Measurements from ENCODE around the gene CEP19.
"Not testable (repeated sequence)": the region's sequence is repeated elsewhere in the genome, so short reads cannot be mapped to it uniquely, and the experiment has no call there.

CEP19 gene, protein sequence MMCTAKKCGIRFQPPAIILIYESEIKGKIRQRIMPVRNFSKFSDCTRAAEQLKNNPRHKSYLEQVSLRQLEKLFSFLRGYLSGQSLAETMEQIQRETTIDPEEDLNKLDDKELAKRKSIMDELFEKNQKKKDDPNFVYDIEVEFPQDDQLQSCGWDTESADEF

DNA sequence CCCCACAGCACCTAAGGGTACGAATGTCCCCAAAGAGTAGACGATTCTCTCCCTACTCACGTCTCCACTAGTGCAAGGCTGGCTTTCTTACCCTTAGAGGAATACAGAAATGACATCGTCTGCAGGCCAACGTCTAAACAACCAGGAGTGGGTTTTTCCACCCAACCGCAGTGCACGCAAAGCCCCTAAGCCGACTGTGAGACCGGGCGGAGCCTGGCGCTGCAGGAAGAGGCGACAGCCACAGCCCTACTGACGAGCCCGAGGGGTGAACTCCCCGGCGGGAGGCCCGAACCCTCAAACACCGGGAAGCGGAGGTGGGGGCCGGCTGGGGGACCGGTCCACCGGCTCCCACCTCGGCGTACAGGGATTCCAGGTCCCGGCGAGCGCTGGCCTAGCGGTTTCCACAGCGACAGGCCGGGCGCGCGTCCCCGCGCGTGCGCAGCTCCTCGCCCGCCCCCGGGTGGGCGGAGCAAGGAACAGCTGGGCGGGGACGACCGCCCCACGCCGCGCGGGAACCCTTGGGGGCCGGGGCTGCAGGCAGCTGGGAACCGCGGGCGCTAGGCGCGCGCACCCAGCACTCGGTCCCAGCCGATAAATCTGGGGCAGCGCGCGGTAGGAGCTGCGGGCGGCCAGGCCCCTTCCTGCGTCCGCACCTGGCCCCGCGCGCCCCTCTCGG is at the start of gene CEP19, which contains the start of gene PIGX:
TSS of gene CEP19 (minus strand) at position 413 of the 676 bp plus-strand sequence. CDS start 3,593 bp downstream, outside the sequence.
TSS of gene PIGX (plus strand) at position 540 of the 676 bp plus-strand sequence.
- peak; percentile 79 to 84 for DNase-seq

DNA sequence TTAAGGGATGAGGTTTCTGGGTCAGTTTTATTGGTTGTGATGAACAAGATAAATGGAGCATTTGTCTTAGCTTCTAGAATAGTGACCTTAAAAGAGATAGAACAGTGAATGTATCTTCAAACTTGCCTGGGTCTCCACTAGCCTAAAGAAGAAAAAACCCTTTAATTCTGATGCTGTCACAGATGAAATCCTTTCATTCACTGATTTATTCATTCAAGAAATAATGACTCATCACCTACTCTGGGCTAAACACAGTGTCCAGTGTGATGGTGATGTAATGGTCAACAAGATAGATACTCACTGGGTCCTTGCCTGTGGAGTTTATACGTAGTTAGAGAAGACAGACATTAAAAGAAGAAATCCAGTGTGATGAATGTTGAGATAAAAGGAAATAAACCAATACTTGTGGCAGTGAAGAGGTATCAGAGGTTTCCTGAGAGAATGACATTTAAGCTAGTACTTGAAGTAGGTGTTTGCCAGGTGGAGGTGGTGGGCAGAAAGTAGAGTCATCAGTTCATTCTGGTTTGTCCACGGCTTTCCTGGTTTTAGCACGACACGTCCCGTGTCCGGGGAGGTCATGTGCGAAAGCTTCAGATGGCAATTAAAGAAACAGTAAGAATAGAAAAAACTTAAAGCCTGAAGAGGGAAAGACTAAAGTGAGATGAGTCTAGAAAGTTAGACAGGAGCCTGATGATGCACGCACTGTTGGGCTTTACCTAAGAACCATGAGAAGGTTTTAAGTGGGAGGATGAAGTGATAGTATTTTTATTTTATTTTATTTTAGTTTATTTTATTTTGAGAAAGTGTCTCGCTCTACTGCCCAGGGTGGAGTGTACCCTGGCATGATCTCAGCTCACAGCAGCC is 46.1 kb upstream of the CEP19 start:
- no peak for DNase-seq

DNA sequence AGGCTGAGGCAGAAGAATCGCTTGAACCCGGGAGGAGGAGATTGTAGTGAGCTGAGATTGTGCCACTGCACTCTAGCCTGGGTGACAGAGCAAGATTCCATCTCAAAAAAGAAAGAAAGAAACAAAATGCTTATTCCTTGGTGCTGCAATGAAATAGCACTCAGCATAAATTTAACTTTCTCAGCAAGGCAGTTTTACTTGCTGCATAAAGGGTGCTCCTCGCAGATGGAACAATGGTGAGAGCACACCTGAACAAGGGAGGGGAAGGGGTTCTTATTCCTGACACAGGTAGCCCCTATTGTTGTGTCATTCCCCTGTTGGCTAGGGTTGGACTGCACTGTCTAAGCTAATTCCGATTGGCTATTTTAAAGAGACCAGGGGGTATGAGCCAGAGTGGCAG is 44.7 kb upstream of the CEP19 start:
- DNase-seq = no peak

DNA sequence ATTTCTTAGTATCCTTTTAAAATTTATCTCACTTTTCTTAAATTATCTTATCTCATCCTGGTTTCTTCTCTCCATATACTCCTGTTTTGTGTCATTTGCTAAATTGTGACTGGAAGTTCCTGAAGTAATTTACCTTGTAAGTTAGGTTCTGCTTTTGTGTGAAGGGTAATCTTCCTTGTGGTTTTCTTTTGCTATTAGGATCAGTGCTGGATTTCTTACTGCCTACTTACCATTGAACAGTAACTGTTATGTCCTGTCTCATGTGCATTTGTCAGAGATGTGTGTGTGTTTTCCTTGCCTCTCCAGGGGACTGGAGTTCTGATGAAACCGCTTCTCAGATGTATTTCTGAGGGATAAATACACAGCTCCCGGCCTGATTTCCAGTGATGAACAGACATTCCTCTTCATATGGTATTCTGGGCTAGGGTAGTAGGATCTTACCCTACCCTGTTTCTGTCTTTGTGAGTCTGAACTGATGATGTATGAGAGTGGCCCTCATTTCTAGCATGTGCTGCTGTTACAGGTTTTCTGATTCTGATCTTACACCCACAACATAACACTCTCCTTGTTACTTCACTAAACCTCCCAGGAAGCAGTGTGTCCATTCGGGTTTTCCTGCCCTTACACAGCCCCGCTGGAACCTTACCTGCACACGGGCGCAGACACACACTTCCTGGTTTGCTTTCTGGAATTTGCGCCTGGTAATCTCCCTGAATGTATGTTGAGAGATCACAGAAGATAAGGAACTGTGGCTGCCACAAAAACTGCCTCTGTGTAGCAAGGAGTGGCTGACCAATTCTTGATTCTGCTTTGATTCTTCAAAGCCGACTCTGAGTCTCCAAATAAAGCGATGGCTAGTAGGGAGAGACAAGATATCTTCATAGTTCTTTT is 42.3 kb upstream of the CEP19 start:
- no peak for DNase-seq

DNA sequence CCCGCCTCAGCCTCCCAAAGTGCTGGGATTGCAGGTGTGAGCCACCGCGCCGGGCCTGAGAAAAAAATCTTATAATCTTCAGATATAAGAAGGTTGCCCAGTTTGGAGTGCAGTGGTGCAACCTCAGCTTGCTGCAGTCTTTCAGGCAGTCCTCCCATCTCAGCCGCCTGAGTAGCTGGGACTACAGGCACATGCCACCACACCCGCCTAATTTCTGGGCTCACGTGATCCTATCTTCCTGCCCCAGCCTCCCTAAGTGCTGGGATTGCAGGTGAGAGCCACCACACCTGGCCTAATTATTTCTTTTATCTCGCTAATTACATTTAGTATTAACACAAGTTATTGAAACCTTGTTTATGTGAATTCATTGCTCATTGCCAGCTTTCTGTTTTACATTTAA is 41.2 kb upstream of the CEP19 start:
- no peak for DNase-seq

DNA sequence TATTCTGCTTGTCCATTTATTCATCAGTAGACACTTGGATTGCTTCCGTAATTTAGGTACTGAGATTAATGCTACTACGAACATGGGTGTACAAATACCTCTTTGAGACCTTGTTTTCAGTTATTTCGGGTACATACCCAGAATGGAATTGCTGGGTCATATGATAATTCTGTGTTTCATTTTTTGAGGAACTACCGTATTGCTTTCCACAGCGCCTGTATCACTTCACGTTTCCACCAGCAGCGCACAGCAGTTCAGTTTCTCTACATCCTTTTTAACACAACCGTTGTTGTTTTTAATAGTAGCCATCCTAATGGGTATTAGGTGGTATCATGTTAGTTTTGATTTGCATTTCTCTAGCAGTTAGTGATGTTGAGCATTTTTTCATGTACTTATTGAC is 37.1 kb upstream of the CEP19 start:
- DNase-seq = no peak

DNA sequence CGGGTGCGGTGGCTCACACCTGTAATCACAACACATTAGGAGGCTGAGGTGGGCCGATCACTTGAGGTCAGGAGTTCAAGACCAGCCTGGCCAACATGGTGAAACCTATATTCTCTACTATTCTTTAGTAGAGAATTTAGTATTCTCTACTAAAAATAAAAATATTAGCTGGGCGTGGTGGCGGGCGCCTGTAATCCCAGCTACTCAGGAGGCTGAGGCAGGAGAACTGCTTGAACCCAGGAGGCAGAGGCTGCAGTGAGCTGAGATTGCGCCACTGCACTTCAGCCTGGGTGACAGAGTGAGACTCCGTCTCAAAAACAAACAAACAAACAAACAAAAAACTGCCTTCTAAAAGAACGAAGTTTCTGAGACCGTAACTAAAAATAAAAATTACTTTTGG is 31.5 kb upstream of the CEP19 start:
- not testable (repeated sequence) for DNase-seq

DNA sequence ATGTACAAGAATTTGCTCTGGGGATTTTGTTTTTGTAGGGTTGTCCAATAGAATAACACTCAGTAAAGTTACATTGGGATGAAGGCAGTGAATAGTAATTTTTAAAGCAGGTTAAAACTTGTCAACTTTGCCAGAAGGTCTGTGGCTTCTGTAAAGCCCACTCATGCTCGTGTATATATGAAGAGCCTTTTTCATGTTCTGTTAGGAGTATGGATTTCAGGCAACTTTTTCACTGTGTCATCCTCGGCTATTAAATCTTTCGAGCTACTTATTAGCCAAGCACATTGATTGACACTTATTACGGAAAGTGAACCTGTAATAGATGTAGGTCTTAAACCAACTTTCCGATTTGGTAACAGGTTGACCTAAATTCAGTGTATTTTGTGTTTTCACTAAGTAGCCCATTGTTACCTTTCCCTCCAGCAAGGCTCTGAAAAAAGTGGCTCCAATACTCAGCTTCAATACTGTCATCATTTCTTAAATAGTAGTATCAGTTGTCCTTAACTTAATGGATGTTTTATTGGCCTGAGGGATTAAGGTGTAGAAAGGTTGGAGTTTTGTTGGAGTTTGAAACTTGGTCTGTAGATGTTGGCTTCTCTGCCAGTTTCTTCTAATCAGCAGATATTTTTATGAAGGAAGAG is 29.3 kb upstream of the CEP19 start:
- DNase-seq = no peak

DNA sequence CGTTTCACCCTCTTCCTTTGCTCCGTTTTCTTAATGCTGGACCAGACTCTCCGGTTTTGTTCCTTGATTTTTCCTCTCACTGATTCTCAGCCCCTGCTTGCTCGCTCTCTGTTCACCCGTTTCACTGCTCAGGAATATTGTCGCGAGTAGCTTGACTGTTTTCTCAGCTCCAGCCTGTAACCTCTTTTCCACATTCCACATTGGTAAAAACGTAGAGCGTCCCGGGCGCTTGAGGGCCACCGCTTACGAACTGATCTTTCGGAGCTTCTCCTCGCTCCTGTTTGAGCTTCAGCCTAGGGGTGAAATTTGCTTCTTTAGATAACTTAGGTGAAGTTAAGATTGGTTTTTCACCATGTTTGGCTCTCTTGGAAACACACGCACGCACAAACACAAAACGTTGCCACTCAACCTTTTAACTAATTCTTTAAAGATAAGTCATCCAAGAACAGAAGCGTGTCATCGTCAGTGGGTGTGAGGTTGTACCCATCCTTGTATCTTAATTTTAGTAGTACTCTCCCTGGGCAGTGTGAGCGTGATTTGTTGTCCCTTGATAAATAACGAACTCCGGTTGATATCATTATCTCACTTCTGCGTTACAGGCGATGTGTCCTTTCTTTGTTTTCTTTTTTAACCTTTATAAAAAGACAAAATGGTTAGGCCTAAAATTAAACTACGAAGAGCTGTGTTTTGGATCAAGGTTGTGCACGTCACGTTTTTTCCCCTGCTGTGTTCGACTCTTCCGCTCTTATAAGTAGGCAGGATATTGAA is 28.6 kb upstream of the CEP19 start:
- DNase-seq = peak; percentile 29 to 34

DNA sequence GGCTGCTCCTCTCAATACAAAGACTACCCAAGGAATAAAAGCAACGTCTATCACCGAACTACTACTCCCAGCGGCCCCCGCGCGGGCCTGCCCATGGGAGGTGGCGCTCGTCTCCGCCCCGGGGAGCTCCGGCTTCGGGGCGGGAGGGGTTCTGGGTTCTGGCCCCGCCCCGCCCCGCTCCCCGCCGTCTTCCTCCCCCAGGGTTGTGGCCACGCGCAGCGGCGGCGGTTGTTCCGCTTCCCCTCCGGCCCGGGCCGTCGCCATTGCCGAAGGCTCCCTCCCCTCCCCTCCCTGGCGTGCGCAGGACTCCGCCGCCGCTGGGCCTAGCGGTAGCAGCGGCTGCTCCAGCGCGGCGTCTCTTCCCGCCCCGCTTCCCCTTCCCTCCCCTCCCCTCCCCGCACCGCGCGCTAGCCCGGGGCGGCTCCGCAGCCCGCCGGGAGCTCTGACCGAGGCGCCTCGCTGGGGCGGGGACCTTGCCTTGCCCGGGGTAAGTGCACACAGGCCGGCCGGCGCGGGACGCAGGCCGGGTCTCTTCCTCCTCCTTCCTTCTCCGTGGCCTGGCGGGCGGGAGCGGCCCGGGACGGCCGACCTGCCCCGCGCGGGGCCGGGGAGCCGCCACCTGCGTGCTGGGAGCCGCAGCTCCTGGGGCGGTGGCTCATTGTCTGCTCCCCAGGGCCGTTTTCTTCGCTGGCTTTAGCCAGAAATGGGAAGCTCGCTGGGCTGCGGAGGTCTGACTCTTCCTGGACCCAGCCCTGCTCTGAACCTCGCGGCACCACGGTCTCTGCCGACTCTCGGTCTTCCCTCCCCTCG is 27.8 kb upstream of the CEP19 start, which contains the start of gene PAK2:
TSS of gene PAK2 (plus strand) at position 187 of the 810 bp plus-strand sequence. CDS start 42,790 bp downstream, outside the sequence.
- DNase-seq = peak; percentile 86 to 89

DNA sequence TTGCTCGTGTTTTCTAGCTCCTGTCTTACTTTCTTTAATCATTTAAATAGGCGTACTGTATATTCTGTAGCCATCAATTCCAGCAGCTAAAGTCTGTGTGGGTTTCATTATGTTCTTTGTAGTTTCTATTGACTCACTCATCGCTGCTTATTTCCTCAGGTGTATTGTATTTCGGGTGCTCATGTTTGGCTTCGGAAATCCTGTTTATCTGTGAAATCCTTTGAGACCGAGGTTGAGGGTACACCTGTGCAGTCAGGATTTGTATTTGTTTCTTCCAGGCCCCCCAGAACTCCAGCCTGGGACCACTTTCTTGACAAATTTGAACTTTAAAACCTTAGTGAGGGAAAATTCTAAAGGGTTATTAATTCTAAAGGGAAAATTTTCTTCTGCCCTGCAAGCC is 25.6 kb upstream of the CEP19 start:
- DNase-seq = no peak

DNA sequence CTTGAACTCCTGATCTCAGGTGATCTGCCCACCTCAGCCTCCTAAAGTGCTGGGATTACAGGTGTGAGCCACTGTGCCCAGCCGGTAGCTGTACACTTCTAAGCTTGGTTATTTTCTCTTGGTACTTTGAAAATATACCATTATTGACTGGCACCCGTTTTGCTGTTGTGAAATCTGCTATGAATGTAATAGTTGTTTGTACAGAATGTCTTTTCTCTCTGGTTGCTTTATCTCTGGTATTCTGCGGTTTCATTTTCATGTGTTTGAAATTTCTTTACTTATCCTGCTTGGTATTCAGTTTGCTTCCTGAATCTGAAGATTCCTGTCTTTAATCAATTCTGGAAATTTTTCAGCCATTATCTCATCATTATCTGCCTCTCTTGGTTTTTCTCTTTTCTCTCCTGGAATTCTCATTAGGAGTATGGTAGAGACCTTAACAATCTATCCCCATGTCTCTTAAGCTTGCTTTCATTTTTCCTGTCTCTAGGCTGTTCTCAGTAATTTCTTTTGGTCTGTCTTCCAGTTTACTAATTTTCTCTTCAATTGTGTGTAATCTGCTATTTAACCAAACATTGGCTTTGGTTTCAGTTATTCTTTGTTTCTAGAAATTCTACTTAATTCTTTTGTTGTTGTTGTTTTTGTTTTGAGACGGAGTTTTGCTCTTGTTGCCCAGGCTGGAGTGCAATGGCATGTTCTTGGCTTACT is 24.8 kb upstream of the CEP19 start:
- DNase-seq = no peak

DNA sequence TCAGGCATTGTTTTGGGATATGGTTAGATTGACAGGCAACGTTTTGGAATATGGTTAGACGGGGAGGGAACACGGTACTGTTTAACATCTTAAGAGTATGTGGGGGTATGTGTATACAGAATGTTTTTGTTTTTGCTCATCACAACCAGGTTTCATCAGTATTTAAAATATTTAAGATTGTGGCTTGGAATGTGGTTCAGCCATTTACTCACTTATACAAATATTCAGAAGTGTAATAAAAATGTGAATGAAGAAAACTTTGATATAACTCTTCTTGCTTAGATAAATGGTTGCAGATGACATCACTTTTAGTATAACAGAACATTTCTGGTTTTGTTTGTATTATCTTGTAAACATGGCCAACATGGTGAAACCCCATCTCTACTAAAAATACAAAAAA is 23.7 kb upstream of the CEP19 start:
- no peak for DNase-seq

DNA sequence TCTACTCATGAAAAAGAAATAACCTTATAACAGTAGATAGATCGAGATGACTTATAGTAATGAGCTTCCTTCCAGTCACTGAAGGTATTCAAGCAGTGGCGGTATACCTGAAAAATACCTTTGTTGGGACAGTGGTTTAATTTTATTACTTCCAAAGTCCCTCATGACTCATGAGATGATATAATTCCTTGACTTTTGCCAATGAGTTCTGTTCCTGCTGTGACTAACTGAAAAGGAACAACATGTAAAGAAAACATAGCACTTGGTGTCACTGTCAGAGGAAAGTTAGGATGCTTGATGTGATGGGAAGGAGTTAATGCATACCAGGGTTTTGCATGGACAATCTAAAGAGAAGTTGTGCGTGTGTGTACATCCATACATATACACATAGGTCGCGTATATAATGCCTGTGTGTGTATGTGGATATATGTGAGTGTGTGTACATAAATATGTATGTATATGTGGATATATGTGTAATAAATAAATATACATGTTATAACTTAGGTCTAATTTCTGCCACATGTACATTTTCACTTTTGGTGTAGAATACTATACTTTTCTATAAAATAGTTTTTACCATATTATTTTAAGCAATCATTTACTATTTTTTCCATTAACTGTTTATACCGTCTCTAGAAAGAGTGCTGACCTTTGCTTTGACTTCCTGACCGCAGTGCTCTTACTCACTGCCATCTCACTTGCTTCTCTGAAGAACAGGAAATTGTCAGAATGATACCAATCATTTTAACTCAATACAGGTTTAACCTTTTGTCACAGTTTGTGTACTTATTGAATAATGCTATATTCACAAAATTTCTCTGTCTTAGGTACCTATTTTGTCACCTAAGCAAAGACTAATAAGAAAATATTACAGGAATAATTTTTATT is 15.0 kb upstream of the CEP19 start:
- peak in 1 of 2 experiments; percentile 20 for DNase-seq

DNA sequence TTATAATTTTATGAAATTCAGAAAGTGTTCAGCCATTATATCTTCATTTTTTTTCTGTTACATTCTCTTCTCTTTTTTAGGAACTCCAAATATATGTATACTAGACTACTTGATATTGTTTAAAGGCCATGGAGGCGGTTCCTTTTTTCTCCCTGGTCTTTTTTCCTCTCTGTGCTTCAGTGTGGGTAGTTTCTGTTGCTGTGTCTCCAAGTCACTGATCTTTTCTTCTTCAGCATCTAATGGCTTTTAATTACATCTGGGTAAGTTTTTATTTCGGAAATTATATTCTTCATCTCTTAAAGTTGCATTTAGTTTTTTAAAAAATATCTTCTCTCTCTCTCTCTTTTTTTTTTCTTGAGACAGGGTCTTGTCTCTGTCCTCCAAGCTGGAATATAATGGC is 9.0 kb upstream of the CEP19 start:
- no peak for DNase-seq

DNA sequence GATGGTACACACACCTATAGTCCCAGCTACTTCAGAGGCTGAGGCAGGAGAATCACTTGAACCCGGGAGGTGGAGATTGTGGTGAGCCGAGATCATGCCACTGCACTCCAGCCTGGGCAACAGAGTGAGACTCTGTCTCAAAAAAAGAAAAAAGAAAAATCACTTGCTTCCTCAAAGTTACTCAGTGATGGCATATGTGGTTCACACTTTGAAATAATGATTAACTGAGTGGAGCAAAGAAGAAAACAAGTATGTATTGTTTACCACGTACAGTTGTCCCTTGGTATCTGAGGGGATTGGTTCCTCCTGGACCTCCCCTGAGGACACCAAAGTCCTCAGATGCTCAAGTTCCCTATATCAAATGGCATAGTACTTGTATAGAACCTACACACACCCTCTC is 5.1 kb upstream of the CEP19 start:
- not testable (repeated sequence) for DNase-seq

DNA sequence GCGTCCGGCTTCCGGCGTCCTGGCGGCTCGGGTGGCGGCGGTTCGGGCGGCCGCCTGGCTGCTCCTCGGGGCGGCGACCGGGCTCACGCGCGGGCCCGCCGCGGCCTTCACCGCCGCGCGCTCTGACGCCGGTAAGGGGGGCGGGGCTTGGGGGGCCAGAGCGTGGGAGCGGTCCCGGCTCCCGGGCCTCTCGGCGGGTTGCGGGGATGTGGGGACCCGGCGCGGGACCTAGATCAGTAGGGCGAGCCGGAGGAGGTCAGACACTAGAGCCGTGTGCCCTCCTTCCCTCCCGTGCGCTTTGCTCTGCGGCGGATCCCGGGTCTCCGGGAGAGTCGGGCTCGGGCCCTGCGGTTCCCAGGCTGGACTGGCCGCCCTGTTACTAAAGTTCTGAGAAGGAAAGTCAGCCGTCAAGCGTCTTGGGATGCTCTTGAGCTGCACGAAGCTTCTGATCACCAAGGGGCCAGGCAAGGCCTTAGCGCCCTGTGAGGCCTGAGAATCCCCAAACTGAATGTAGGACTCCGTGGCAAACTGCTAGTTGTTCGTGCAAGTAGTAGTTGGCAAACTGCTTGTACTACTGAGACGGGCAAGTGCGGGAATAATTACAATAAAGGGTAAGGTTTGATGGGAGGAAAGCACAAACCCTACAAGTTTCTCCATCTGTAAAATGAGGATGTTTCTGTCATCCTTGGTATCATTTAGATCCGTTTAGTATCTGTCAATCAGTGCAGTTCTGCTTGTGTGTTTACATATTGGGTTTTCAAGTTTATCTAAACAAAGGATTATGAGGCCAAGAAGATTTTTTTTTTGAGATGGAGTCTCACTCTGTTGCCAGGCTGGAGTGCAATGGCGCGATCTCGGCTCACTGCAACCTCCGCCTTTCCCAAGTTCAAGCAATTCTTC is 714 bp upstream of the CEP19 start:
- peak; percentile 56 to 58 for DNase-seq

DNA sequence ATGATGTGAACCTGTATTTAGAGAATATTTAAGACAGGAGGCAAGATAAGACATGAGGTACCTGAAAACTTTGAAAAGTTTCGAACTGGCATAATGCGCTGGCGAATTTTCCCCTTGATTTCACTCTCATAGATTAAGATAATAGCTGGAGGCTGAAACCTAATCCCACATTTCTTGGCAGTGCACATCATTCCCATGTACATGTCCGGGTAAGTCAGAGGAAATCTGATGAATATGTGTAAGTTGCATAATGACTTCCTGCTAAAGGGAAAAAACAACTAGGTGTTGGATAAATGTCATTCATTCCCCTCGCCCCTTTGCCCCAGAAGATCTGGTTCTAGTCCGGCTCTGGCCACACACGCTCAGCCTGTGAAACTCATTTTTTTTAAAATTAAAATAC is 3.6 kb downstream of the CEP19 start:
- DNase-seq = no peak

Data from activated CD4-positive, alpha-beta T cell treated with anti-CD3 and anti-CD28 coated beads, Interleukin-2, amount 50 U/mL, for 4 hours (primary cell).